ENCODE data around the gene INSR.

- no peak for TF ChIP-seq POLR2A (IDR thresholded peaks at IDR 0.05; ENCODE audit: control extremely low read depth in 1 of 2, low read depth in 2 of 2, low read length in 2 of 2)
- TF ChIP-seq TAF1 (IDR thresholded peaks at IDR 0.05; ENCODE audit: low read depth, low read length) = no peak
- TF ChIP-seq CTCF (IDR thresholded peaks at IDR 0.05; ENCODE audit: control extremely low read depth in 1 of 3, insufficient read depth in 1 of 3, low read depth in 1 of 3, low read length in 3 of 3) = no peak
- TF ChIP-seq JUND (IDR thresholded peaks at IDR 0.05; ENCODE audit: low read length) = no peak
- TF ChIP-seq SIN3A (conservative IDR thresholded peaks at IDR 0.05 in 1 of 2, IDR thresholded peaks at IDR 0.05 in 1 of 2; ENCODE audit: low read depth in 1 of 2, low read length in 2 of 2) = no peak
- TF ChIP-seq HDAC6 (IDR thresholded peaks at IDR 0.05; ENCODE audit: low read depth, low read length) = no peak
- no peak for TF ChIP-seq CREB1 (IDR thresholded peaks at IDR 0.05)
- no peak for TF ChIP-seq POLR2AphosphoS5 (IDR thresholded peaks at IDR 0.05; ENCODE audit: low read depth, low read length)
- no peak for TF ChIP-seq CHD2 (IDR thresholded peaks at IDR 0.05; ENCODE audit: low read length)
- TF ChIP-seq BRCA1 (IDR thresholded peaks at IDR 0.05; ENCODE audit: low read depth, low read length) = no peak
- no peak for TF ChIP-seq PHF8 (conservative IDR thresholded peaks at IDR 0.05; ENCODE audit: low read depth, low read length)
- TF ChIP-seq ZNF274 (IDR thresholded peaks at IDR 0.05; ENCODE audit: borderline replicate concordance, extremely low read depth, low read length) = no peak
- TF ChIP-seq, protein P1, sequence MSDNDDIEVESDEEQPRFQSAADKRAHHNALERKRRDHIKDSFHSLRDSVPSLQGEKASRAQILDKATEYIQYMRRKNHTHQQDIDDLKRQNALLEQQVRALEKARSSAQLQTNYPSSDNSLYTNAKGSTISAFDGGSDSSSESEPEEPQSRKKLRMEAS (IDR thresholded peaks at IDR 0.05) = no peak
Observed at GRCh38 chr19:7159105-7159933, 134.9 kb downstream of the INSR start.

Measured in H1 (cell line).